ENCODE results near the gene PCSK9.

DNA sequence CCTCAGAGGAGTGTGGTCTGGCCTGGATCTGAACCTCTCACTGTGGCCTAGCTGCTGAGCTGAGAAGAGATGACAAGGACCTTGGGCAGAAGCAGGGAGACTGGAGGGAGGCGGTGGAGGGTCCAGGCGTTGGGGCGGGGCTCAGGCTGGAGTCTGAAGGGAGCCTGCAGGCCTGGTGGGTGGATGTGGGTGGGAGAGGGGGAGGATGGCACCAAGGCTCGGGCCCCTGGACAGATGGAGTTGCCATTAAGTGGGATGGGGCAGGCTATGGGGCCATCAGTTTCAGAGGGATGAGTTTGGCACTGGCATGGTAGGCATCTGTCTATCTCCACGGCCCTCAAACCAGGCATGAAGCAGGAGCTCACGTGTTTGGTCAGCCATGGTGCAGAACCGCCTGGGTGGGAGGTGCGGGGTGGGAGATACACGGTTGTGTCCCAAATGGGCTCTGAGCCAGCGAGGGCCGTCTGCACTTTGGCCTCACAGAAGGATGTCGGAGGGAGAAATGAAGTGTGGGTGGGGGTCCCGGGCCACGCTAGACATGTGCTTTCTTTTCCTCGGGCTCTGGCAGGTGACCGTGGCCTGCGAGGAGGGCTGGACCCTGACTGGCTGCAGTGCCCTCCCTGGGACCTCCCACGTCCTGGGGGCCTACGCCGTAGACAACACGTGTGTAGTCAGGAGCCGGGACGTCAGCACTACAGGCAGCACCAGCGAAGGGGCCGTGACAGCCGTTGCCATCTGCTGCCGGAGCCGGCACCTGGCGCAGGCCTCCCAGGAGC is 23.6 kb downstream of the PCSK9 start:
- TF ChIP-seq, protein P1, sequence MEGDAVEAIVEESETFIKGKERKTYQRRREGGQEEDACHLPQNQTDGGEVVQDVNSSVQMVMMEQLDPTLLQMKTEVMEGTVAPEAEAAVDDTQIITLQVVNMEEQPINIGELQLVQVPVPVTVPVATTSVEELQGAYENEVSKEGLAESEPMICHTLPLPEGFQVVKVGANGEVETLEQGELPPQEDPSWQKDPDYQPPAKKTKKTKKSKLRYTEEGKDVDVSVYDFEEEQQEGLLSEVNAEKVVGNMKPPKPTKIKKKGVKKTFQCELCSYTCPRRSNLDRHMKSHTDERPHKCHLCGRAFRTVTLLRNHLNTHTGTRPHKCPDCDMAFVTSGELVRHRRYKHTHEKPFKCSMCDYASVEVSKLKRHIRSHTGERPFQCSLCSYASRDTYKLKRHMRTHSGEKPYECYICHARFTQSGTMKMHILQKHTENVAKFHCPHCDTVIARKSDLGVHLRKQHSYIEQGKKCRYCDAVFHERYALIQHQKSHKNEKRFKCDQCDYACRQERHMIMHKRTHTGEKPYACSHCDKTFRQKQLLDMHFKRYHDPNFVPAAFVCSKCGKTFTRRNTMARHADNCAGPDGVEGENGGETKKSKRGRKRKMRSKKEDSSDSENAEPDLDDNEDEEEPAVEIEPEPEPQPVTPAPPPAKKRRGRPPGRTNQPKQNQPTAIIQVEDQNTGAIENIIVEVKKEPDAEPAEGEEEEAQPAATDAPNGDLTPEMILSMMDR (IDR thresholded peaks at IDR 0.05): no peak
- TF ChIP-seq POLR2A (IDR thresholded peaks at IDR 0.05): no peak

Data from thyroid gland (tissue), 4 donors.